Fibroblast of villous mesenchyme (primary cell): ENCODE measurements around the gene KCNJ10. TPM values are rescaled to one million over a fixed set of nuclear protein-coding genes. Genes with fewer than 3 reads are reported as not detected.

Experiments used
- DNase-seq: peaks from one replicate; pipeline ENCODE4 v3.0.0-alpha.2; 2010; ENCODE audit warnings: low read depth
- H3K4me3 ChIP-seq: 2 replicates; pipeline ENCODE4 v1.5.1; 2011; ENCODE audit warnings: low read depth, mild to moderate bottlenecking, low read length
- CTCF ChIP-seq: IDR thresholded peaks from 2 replicates; pipeline ENCODE4 v1.5.1; 2012; ENCODE audit warnings: low read depth, mild to moderate bottlenecking, low read length; ENCODE audit not compliant: insufficient read depth
- total RNA-seq: library from RNA; depleted of rRNA; stranded (reverse); fragments of >200 nt; gene quantifications from 2 replicates; pipeline ENCODE4 v1.2.3, GENCODE V29; 2012

KCNJ10 gene
- total RNA-seq, 1 donor = not detected

GRCh38 chr1:160018347-160018746, 51.6 kb downstream of the KCNJ10 start:
- no peak overlapping the region for H3K4me3 ChIP-seq
- no peak for DNase-seq

GRCh38 chr1:160017592-160017991, 52.4 kb downstream of the KCNJ10 start:
- TF ChIP-seq CTCF = no peak
- H3K4me3 ChIP-seq = no peak overlapping the region
- no peak for DNase-seq

More at GRCh38 chr1:160018347-160018746, 51.6 kb downstream of the KCNJ10 start:
- no peak for TF ChIP-seq CTCF

DNA sequence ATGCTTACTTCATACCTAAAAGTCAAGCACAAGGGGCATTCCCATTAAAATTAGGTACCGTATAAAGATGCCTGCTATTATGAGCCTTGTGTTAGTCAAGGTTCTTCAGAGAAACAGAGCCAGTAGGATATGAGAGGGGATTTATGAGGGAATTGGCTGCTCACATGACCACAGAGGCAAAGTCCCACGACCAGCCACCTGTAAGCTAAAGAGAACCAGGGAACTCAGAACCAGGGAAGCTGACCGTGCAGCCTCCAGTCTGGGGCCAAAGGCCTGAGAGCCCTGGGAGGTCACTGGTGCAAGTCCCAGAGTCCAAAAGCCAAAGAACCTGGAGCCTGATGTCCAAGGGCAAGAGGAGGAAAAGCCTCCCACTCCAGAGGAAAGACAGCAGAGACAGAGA, 58.2 kb downstream of the KCNJ10 start:
- H3K4me3 ChIP-seq = no peak overlapping the region
- DNase-seq = no peak
- no peak for TF ChIP-seq CTCF

DNA sequence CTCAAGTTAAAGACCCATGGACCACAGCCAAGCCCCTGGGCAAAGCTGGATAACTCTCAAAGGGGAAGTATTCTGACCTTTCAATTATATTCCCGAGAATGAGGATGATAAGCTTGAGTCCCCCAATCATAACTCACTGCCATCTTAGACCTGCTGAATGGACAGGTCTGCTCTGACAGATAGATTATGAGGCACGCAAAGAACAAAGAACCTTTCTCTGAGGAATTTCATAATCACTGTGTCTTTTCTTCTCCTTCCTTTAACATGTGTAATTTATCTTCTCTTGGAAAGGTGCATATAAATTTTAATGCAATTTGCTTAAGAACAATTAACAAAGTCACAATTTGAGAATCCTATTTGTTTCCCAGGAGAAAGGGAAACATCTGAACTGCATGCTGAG, 60.2 kb downstream of the KCNJ10 start:
- no peak for TF ChIP-seq CTCF
- no peak overlapping the region for H3K4me3 ChIP-seq
- no peak for DNase-seq

GRCh38 chr1:160009081-160009480, 60.9 kb downstream of the KCNJ10 start:
- TF ChIP-seq CTCF = no peak
- DNase-seq = no peak

DNA sequence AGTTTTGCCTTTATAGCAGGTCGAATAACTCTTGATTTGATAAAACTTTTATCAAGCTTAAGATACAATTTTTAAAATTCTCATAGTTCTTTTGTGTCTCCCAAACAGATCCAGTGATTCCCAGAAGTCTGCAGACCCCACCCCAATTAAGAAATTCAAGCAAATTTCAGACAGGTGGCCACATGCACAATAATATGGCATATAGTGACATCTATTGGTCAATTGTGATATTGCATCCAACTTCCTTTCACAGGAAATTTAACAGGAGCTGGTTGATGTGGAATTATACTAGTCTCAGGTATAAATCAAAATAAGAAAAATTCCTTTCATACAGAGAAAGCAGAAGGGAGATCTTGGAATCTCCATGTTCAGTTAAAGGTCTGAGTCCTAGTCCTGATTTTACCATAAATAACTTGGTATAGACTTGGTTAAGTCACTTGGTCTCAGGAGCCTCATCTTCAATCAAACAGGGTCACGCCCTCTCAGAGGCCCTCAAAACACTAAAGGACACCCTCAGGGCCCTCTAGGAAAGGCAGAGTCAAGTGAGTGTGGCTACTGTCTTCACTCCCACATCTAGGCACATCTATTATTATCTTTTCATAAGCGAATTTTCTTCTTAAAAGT, 62.3 kb downstream of the KCNJ10 start:
- peak; percentile 34 for DNase-seq
- H3K4me3 ChIP-seq = no peak overlapping the region
- peak; percentile 63 for TF ChIP-seq CTCF

More at GRCh38 chr1:160009081-160009480, 60.9 kb downstream of the KCNJ10 start:
- H3K4me3 ChIP-seq = no peak overlapping the region

DNA sequence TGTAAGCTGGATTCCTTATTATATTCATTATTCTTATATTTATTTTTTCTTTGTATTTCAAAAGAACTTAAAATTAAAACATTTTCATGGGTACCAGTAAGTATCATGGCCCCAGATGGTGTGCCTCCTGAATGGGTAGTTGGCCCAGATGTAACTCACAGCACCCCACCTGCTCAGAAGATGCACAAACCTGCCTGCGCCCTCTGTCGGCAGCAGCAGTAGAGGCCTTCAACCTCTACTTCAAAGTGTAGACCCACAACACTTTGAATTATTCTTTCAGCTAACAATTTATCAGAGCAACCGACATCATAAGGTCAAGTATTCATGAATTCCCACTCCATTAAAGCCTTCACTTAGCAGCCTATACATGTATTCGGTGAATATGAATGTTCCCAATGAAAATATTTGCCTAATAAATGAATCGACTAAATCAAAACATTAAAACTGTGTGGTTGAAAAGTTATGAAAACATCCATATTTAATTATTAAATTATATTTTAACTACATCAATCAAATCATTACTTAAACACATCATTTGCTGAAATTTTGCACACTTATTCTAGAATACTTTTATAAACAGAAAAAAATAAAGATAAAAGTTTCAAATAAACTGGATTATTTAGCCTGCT, 63.5 kb downstream of the KCNJ10 start:
- no peak overlapping the region for H3K4me3 ChIP-seq
- DNase-seq = peak; percentile 62
- TF ChIP-seq CTCF = peak; percentile 95
